ENCODE measurements around the gene C1orf35.

GRCh38 chr1:228081578-228082213 lies 21.4 kb downstream of the C1orf35 start:
- no peak for TF ChIP-seq CTCF (IDR thresholded peaks at IDR 0.05)
- no peak for TF ChIP-seq POLR2A (IDR thresholded peaks at IDR 0.05)
